ENCODE results near the gene TMEM163. TPM values are rescaled to one million over a fixed set of nuclear protein-coding genes. Genes with fewer than 3 reads are reported as not detected.

The TMEM163 gene
- polyA plus RNA-seq, 1 donor = 0.39 TPM

Other genes starting within 250 kb of the TMEM163 start
- 0.34 TPM for gene ACMSD, start 119.6 kb upstream of the TMEM163 start, polyA plus RNA-seq
- gene CCNT2, start 199.8 kb upstream of the TMEM163 start, polyA plus RNA-seq = 46.9 TPM